ENCODE results near the gene FRMD4B. TPM values are rescaled to one million over a fixed set of nuclear protein-coding genes. Genes with fewer than 3 reads are reported as not detected.

FRMD4B gene
- total and polyA plus RNA-seq, 5 donors: 8.8 to 42.1 (median 29.4) TPM

DNA sequence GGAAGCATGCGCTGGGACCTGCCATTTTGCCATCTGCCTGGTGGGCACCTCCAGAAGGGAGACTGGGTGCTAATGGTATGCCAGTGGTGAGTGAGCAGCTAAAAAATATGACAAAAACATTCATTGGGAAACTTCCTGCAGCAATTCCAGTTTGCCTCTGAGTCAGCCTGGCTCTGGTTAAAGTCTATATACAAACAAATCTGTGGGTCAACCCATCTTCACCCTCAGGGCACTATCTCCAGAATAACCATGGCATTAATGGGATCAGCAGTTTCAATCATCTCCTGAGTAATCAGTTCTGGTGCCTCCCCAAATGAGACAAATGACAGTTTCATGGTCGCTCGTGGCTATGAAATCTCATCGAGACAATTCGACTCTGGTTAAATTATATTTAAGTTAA, 21.5 kb downstream of the FRMD4B start:
- H3K9me3 ChIP-seq (ENCODE audit: control insufficient read depth, low read length): no peaks in the 10 kb centered on the region
- DNase-seq: no peak
- no peak overlapping the region for H3K4me3 ChIP-seq (ENCODE audit: low read length)
- intact Hi-C loops (cut with DNase I): no loop called here
- WGBS: 89% methylated on average over 5 of the region's 5 CpGs
- H3K27me3 ChIP-seq (ENCODE audit: control insufficient read depth, insufficient read depth): no peaks in the 10 kb centered on the region
- peaks cover 4% of the 10 kb centered on the region for H3K4me1 ChIP-seq (ENCODE audit: control insufficient read depth, insufficient read depth, low read length)
- peak; percentile 37 to 42 for ATAC-seq
- H3K27ac ChIP-seq (ENCODE audit: low read length): no peak overlapping the region

DNA sequence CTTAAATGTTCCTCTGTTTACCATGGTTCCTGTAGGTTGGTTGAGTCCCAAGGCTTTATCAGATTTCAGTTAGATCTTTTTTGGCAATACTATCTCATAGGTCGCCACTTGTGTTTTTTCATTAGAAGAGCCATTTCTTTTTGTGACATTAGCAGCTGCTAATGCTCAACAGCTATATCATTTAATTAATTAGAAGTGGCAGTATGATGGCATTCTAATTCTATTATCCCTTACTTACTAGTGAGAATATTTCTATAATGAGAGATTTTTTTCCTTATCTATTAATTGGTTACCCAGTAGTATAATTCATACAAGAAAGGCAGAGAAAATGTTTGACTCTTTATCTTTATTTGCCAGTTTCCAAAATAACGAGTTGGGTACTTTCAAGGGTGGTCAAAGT, 25.2 kb downstream of the FRMD4B start:
- no peak for ATAC-seq
- Histone ChIP-seq H3K27ac (ENCODE audit: low read length) (no peak overlapping the region), H3K27me3 (ENCODE audit: control insufficient read depth, insufficient read depth) (no peaks in the 10 kb centered on the region), H3K4me1 (ENCODE audit: control insufficient read depth, insufficient read depth, low read length) (peaks cover 6% of the 10 kb centered on the region), H3K9me3 (ENCODE audit: control insufficient read depth, low read length) (no peaks in the 10 kb centered on the region), H3K4me3 (ENCODE audit: low read length) (no peak overlapping the region)
- no peak for DNase-seq
- 88% methylated on average over 2 of the region's 2 CpGs for WGBS
- intact Hi-C loops (cut with DNase I): no loop called here

DNA sequence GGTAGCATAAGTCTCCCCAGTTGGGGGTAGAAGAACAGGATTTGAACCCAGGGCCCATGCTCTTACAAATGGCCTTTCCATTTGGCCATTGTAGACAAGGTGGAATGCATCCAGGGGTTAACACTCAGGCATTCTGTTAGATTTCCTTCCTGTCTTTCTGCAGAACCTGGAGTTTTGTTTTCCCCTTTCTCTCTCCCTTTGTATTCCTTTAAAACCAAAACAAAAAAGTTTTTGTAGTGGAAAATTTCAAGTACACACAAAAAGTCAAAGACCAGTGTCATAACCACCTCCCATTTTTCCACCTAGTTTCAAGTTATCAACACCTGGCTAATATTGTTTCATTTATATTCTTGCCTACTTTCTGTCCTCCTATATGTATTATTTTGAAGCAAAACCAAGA, 26.0 kb downstream of the FRMD4B start:
- no peak for ATAC-seq
- Histone ChIP-seq H3K9me3 (ENCODE audit: control insufficient read depth, low read length) (no peaks in the 10 kb centered on the region), H3K27me3 (ENCODE audit: control insufficient read depth, insufficient read depth) (no peaks in the 10 kb centered on the region), H3K4me3 (ENCODE audit: low read length) (no peak overlapping the region), H3K4me1 (ENCODE audit: control insufficient read depth, insufficient read depth, low read length) (peaks cover 6% of the 10 kb centered on the region), H3K27ac (ENCODE audit: low read length) (no peak overlapping the region)
- intact Hi-C loops (cut with DNase I): no loop called here
- DNase-seq: no peak

GRCh38 chr3:69359339-69359893, 26.5 kb downstream of the FRMD4B start:
- ATAC-seq (peak in 1 of 2 donors; percentile 42), DNase-seq (no peak)
- intact Hi-C loops (cut with DNase I): no loop called here

DNA sequence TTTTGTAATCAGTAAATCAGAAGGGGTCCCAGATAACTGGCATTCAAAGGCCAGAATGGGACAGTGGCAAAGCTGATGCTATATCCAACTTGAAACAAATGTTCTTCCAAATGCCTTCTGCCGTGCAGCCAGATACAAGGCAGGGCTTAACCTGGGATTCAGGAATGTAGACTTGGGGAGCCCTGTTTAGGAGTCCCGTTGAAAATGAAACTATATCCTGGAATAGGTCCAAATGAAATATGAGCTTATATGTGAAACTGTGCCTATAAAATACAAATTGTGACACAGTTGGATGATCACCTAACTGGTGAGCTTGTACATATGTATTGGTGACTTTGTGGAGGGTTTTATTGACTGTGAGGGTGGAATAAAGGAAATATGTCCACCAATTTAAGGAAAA, 28.7 kb downstream of the FRMD4B start:
- Histone ChIP-seq H3K4me1 (ENCODE audit: control insufficient read depth, insufficient read depth, low read length) (peaks cover 2% of the 10 kb centered on the region), H3K27me3 (ENCODE audit: control insufficient read depth, insufficient read depth) (no peaks in the 10 kb centered on the region), H3K4me3 (ENCODE audit: low read length) (no peak overlapping the region), H3K27ac (ENCODE audit: low read length) (no peak overlapping the region), H3K9me3 (ENCODE audit: control insufficient read depth, low read length) (no peaks in the 10 kb centered on the region)
- WGBS: 30% methylated on average over 2 of the region's 2 CpGs
- intact Hi-C loops (cut with DNase I): no loop called here
- ATAC-seq (no peak), DNase-seq (no peak)

More at GRCh38 chr3:69359339-69359893, 26.5 kb downstream of the FRMD4B start:
- Histone ChIP-seq H3K4me1 (ENCODE audit: control insufficient read depth, insufficient read depth, low read length) (peaks cover 6% of the 10 kb centered on the region), H3K27ac (ENCODE audit: low read length) (no peak overlapping the region), H3K27me3 (ENCODE audit: control insufficient read depth, insufficient read depth) (no peaks in the 10 kb centered on the region), H3K4me3 (ENCODE audit: low read length) (no peak overlapping the region), H3K9me3 (ENCODE audit: control insufficient read depth, low read length) (no peaks in the 10 kb centered on the region)
- WGBS: 62% methylated on average over 6 of the region's 6 CpGs

GRCh38 chr3:69354948-69355347, 30.9 kb downstream of the FRMD4B start:
- Histone ChIP-seq H3K9me3 (ENCODE audit: control insufficient read depth, low read length) (no peaks in the 10 kb centered on the region), H3K27ac (ENCODE audit: low read length) (no peak overlapping the region), H3K4me1 (ENCODE audit: control insufficient read depth, insufficient read depth, low read length) (peaks cover 5% of the 10 kb centered on the region), H3K4me3 (ENCODE audit: low read length) (no peak overlapping the region), H3K27me3 (ENCODE audit: control insufficient read depth, insufficient read depth) (no peaks in the 10 kb centered on the region)
- no peak for ATAC-seq
- no peak for DNase-seq
- intact Hi-C loops (cut with DNase I): no loop called here
- WGBS: 77% methylated on average over 2 of the region's 2 CpGs

GRCh38 chr3:69353503-69353902, 32.4 kb downstream of the FRMD4B start:
- peak overlapping the region; percentile 6 for H3K27ac ChIP-seq (ENCODE audit: low read length)
- 54% methylated on average over 15 of the region's 15 CpGs for WGBS
- ATAC-seq: peak; percentile 86 to 92
- peaks cover 5% of the 10 kb centered on the region for H3K4me1 ChIP-seq (ENCODE audit: control insufficient read depth, insufficient read depth, low read length)
- no peaks in the 10 kb centered on the region for H3K9me3 ChIP-seq (ENCODE audit: control insufficient read depth, low read length)
- H3K27me3 ChIP-seq (ENCODE audit: control insufficient read depth, insufficient read depth): no peaks in the 10 kb centered on the region
- intact Hi-C loops (cut with DNase I): no loop called here
- peak overlapping the region; percentile 47 for H3K4me3 ChIP-seq (ENCODE audit: low read length)
- DNase-seq: peak; percentile 61 to 83 (median 80)

- ATAC-seq (peak in 1 of 2 donors; percentile 62), DNase-seq (no peak)
- intact Hi-C loops (cut with DNase I): no loop called here
- Histone ChIP-seq H3K4me3 (ENCODE audit: low read length) (peak overlapping the region; percentile 47), H3K27me3 (ENCODE audit: control insufficient read depth, insufficient read depth) (no peaks in the 10 kb centered on the region), H3K27ac (ENCODE audit: low read length) (no peak overlapping the region), H3K4me1 (ENCODE audit: control insufficient read depth, insufficient read depth, low read length) (peaks cover 5% of the 10 kb centered on the region), H3K9me3 (ENCODE audit: control insufficient read depth, low read length) (no peaks in the 10 kb centered on the region)
- WGBS: 47% methylated on average over 4 of the region's 4 CpGs
These were observed 32.8 kb downstream of the FRMD4B start for GRCh38 chr3:69353088-69353478.

GRCh38 chr3:69352305-69353087, 33.4 kb downstream of the FRMD4B start:
- Histone ChIP-seq H3K27ac (ENCODE audit: low read length) (no peak overlapping the region), H3K9me3 (ENCODE audit: control insufficient read depth, low read length) (no peaks in the 10 kb centered on the region), H3K4me1 (ENCODE audit: control insufficient read depth, insufficient read depth, low read length) (peaks cover 5% of the 10 kb centered on the region), H3K27me3 (ENCODE audit: control insufficient read depth, insufficient read depth) (no peaks in the 10 kb centered on the region), H3K4me3 (ENCODE audit: low read length) (peak overlapping the region; percentile 47)
- ATAC-seq: peak; percentile 61 to 77
- no peak for DNase-seq
- WGBS: 52% methylated on average over 6 of the region's 6 CpGs
- intact Hi-C loops (cut with DNase I): no loop called here

DNA sequence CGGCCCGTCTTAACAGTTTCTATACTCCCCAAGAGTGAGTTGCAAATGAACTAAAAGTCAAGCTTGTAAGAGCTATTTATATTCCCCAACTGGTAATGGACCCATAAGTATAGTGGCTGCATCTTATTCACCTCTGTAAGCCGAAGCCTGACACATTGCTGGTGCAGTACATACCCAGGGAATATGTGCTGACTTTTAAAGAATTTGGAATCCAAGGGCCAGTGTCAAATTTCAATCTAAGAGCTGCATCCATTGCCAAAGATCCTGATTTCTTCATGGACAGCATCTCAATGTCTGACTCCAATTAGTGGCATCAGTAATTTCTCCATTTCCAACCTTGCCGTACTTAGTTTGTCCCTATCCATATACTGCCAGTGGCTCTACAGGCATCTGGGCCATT, 42.0 kb downstream of the FRMD4B start:
- no peak for ATAC-seq
- 87% methylated on average over 4 of the region's 4 CpGs for WGBS
- intact Hi-C loops (cut with DNase I): no loop called here

GRCh38 chr3:69342074-69342473, 43.8 kb downstream of the FRMD4B start:
- intact Hi-C loops (cut with DNase I): no loop called here
- DNase-seq (no peak), ATAC-seq (peak; percentile 56 to 71)
- H3K9me3 ChIP-seq (ENCODE audit: control insufficient read depth, low read length): no peaks in the 10 kb centered on the region
- H3K27me3 ChIP-seq (ENCODE audit: control insufficient read depth, insufficient read depth): no peaks in the 10 kb centered on the region
- no peak overlapping the region for H3K27ac ChIP-seq (ENCODE audit: low read length)
- no peak overlapping the region for H3K4me3 ChIP-seq (ENCODE audit: low read length)
- H3K4me1 ChIP-seq (ENCODE audit: control insufficient read depth, insufficient read depth, low read length): peaks cover 11% of the 10 kb centered on the region

More for the DNA sequence above, 42.0 kb downstream of the FRMD4B start:
- Histone ChIP-seq H3K27me3 (ENCODE audit: control insufficient read depth, insufficient read depth) (no peaks in the 10 kb centered on the region), H3K4me1 (ENCODE audit: control insufficient read depth, insufficient read depth, low read length) (peaks cover 11% of the 10 kb centered on the region), H3K27ac (ENCODE audit: low read length) (no peak overlapping the region), H3K4me3 (ENCODE audit: low read length) (no peak overlapping the region), H3K9me3 (ENCODE audit: control insufficient read depth, low read length) (no peaks in the 10 kb centered on the region)
- no peak for DNase-seq
